Nephron progenitor cell (in vitro differentiated cells): Measurements from ENCODE around the gene MEIS2.
A peak's percentile ranks its signal among the peaks of the same experiment; 100 is the strongest.

ENCODE experiments used
- DNase-seq: peaks from one replicate; pipeline ENCODE4 v3.0.0; 2021
- H3K27ac Mint-ChIP-seq: 2 replicates; pipeline ENCODE4 v1.8.0; 2021; ENCODE audit warnings: mild to moderate bottlenecking, moderate library complexity, mixed read lengths
- H3K27me3 Mint-ChIP-seq: 2 replicates; pipeline ENCODE4 v1.8.0; 2021; ENCODE audit warnings: mild to moderate bottlenecking, low read depth, mixed read lengths; ENCODE audit not compliant: poor library complexity
- H3K36me3 Mint-ChIP-seq: 2 replicates; pipeline ENCODE4 v1.8.0; 2021; ENCODE audit warnings: low read depth, mixed read lengths
- H3K4me1 Mint-ChIP-seq: 2 replicates; pipeline ENCODE4 v1.8.0; 2021; ENCODE audit warnings: mixed read lengths
- H3K4me3 Mint-ChIP-seq: 2 replicates; pipeline ENCODE4 v1.8.0; 2021; ENCODE audit warnings: mild to moderate bottlenecking, moderate library complexity, mixed read lengths
- H3K9me3 Mint-ChIP-seq: 2 replicates; pipeline ENCODE4 v1.8.0; 2021; ENCODE audit warnings: mild to moderate bottlenecking, moderate library complexity, mixed read lengths
- TF ChIP-seq, protein P1 (sequence below): fragments of 200-600 bp; sonication (generic); IDR thresholded peaks from 2 replicates; pipeline ENCODE4 v1.5.0; 2021; ENCODE audit warnings: antibody characterized with exemption

Gene MEIS2

DNA sequence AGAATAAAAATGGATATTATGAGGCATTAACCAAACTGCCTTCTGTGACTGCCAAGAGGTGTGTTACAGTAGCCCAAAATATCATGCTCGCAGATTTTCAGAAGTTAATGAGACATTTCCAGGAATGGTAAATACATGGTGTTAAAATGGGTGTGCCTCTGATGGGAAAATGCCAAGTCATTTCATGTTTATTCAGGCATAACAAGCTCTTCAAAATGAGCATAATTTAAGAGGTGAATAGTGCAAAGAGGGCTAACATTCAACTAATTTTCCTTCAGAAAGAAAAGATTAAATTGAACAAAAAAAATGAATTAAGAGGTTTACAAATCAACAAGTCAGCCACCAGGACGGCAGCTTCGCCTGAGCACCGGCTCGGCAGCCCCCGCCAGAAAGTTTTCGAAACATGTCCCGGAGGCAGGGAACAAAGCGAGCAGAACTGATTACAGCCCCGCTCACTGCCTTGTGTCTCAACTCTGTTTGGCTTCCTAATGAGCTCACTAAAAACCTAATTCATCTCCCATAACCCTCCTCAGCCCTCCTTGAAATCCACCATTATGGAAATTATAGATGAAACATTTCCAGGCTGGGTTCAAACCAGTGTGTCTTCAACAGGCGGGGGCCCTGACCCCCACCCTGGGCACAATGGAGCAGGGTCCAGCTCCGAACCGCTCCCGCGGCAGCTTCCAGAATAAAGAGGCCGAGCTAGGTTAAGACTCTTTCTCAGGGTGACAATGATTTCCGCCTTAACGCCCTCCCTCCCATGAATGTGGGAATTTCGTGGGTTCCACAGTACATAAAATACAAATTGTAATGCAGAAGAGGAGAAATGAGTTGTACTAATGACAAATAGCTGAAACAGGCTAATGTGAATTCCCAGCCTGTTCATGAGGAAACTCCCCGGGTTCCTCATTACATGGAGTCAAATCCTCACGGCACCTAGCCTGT, 43.9 kb downstream of the MEIS2 start:
- peaks cover 5% of the 10 kb centered on the region for H3K9me3 Mint-ChIP-seq
- peaks cover 3% of the 10 kb centered on the region for H3K27me3 Mint-ChIP-seq
- H3K36me3 Mint-ChIP-seq, result peaks cover 89% of the 10 kb centered on the region
- DNase-seq, result peak; percentile 17
- TF ChIP-seq, protein P1, sequence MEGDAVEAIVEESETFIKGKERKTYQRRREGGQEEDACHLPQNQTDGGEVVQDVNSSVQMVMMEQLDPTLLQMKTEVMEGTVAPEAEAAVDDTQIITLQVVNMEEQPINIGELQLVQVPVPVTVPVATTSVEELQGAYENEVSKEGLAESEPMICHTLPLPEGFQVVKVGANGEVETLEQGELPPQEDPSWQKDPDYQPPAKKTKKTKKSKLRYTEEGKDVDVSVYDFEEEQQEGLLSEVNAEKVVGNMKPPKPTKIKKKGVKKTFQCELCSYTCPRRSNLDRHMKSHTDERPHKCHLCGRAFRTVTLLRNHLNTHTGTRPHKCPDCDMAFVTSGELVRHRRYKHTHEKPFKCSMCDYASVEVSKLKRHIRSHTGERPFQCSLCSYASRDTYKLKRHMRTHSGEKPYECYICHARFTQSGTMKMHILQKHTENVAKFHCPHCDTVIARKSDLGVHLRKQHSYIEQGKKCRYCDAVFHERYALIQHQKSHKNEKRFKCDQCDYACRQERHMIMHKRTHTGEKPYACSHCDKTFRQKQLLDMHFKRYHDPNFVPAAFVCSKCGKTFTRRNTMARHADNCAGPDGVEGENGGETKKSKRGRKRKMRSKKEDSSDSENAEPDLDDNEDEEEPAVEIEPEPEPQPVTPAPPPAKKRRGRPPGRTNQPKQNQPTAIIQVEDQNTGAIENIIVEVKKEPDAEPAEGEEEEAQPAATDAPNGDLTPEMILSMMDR, result no peak
- H3K4me3 Mint-ChIP-seq, result peak overlapping the region; percentile 39
- peak overlapping the region; percentile 97 for H3K27ac Mint-ChIP-seq
- peaks cover 48% of the 10 kb centered on the region for H3K4me1 Mint-ChIP-seq

DNA sequence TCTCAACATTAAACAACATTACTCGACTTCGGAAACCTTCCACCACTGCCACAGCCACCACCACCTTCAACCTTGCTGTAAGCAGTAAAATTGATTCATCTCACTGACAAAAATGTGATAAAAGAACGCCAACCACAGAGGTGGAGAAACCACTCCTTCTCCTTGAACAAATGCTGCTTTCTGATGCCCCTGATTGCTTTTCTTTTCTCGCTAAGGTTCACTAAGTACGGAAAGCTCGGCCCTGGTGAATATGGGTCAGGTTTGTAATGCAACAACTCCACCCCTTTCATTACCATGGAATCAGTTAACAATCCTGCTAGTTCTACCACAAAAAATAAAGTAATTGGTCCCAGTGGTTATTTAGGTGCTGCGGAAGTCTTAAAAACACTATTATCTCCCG, 44.9 kb downstream of the MEIS2 start:
- Mint-ChIP-seq H3K9me3 (peaks cover 14% of the 10 kb centered on the region), H3K4me3 (no peak overlapping the region), H3K4me1 (peaks cover 48% of the 10 kb centered on the region), H3K27ac (peak overlapping the region; percentile 23), H3K27me3 (peaks cover 3% of the 10 kb centered on the region), H3K36me3 (peaks cover 89% of the 10 kb centered on the region)
- TF ChIP-seq, protein P1, result no peak
- no peak for DNase-seq

DNA sequence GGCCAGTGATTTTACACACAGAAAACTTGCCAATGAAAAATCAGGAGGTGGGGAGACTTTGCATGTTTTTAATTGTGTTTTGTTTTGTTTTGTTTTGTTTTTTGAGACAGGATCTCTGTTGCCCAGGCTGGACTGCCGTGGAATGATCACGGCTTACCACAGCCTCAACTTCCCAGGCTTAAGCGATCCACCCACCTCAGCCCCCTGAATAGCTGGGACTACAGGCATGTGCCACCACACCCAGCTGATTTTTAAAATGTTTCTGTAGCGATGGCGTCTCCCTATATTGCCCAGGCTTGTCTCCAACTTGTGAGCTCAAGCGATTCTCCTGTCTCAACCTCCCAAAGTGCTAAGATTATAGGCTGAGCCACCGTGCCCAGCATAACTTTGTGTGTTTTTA, 46.0 kb downstream of the MEIS2 start:
- H3K4me3 Mint-ChIP-seq, result no peak overlapping the region
- TF ChIP-seq, protein P1, result no peak
- peaks cover 17% of the 10 kb centered on the region for H3K9me3 Mint-ChIP-seq
- peaks cover 48% of the 10 kb centered on the region for H3K4me1 Mint-ChIP-seq
- H3K27me3 Mint-ChIP-seq, result peaks cover 3% of the 10 kb centered on the region
- H3K27ac Mint-ChIP-seq, result no peak overlapping the region
- peaks cover 94% of the 10 kb centered on the region for H3K36me3 Mint-ChIP-seq
- no peak for DNase-seq

DNA sequence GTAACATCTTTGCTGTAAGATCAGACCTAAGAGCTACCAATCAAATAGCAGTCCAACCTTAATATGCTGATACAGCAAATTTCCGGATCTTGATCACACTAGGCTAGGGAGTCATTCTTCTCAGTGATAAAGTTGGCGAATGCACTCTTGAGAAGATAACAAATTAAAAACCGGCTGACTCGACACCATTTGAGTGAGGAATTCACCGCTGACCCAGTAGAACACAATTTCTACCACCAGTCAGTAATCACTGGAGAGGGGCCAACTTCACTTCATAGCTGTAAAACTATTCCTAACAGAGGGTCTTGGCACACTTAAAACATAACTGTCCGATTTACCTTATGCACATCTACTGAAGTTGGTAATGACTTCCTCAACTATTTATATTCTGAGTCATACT, 47.2 kb downstream of the MEIS2 start:
- peaks cover 17% of the 10 kb centered on the region for H3K9me3 Mint-ChIP-seq
- TF ChIP-seq, protein P1, result no peak
- no peak overlapping the region for H3K4me3 Mint-ChIP-seq
- H3K4me1 Mint-ChIP-seq, result peaks cover 45% of the 10 kb centered on the region
- H3K36me3 Mint-ChIP-seq, result peaks cover 91% of the 10 kb centered on the region
- no peak overlapping the region for H3K27ac Mint-ChIP-seq
- no peak for DNase-seq
- peaks cover 3% of the 10 kb centered on the region for H3K27me3 Mint-ChIP-seq

DNA sequence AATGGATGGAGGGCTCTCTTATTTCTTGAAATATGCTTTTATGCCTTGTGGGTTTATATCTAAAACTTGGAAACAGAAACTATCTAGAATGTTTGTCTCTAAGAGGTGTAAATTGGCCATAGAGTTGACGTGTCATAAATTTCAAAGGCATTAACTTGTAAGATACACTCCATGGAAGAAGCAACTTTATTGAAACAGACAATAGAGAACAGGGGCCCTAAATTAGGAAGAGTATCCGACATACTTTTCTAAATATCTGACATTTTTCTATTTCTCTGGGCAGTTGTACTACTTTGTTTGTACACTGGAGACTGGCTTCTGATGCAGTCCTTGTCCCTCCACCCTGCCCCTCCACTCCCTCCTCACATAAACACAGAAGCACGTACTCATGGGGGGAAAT, 50.0 kb downstream of the MEIS2 start:
- Mint-ChIP-seq H3K36me3 (peaks cover 75% of the 10 kb centered on the region), H3K27ac (no peak overlapping the region), H3K27me3 (no peaks in the 10 kb centered on the region), H3K9me3 (peaks cover 17% of the 10 kb centered on the region), H3K4me3 (no peak overlapping the region), H3K4me1 (peaks cover 42% of the 10 kb centered on the region)
- no peak for DNase-seq
- TF ChIP-seq, protein P1, result no peak
